Naive B cell (primary cell): ENCODE results near the gene UPF3A. TPM values are rescaled to one million over a fixed set of nuclear protein-coding genes. Genes with fewer than 3 reads are reported as not detected.

Experiments
- ATAC-seq, 2 donors: fragments of 150-1000 bp; cut with Tn5 transposase; 2 replicates each; pipeline ENCODE4 v1.10.0; 2021; ENCODE audit warnings: low read depth in 2 of 2, mild to moderate bottlenecking in 2 of 2, moderate library complexity in 2 of 2
- DNase-seq: peaks from one replicate; pipeline ENCODE4 v3.0.0; 2022
- H3K27ac Mint-ChIP-seq, 6 donors: one replicate each; pipeline ENCODE4 v1.8.0; 2020 to 2022; ENCODE audit warnings: mild to moderate bottlenecking in 6 of 6, mixed read lengths in 6 of 6, moderate library complexity in 5 of 6, inconsistent platforms in 2 of 6
- H3K27me3 Mint-ChIP-seq, 3 donors: one replicate each; pipeline ENCODE4 v1.8.0; 2021 to 2022; ENCODE audit warnings: mixed read lengths in 3 of 3, mild to moderate bottlenecking in 1 of 3
- H3K36me3 Mint-ChIP-seq, 2 donors: one replicate each; pipeline ENCODE4 v1.8.0; 2020 to 2022; ENCODE audit warnings: mixed read lengths in 2 of 2, inconsistent platforms in 1 of 2, mild to moderate bottlenecking in 1 of 2
- H3K4me1 Mint-ChIP-seq, 3 donors: one replicate each; pipeline ENCODE4 v1.8.0; 2020 to 2022; ENCODE audit warnings: mixed read lengths in 3 of 3, inconsistent platforms in 1 of 3, mild to moderate bottlenecking in 1 of 3, moderate library complexity in 1 of 3
- H3K4me3 Mint-ChIP-seq, 8 donors: one replicate each; pipeline ENCODE4 v1.8.0; 2020 to 2022; ENCODE audit warnings: mild to moderate bottlenecking in 8 of 8, mixed read lengths in 8 of 8, moderate library complexity in 8 of 8, inconsistent platforms in 2 of 8
- H3K9me3 Mint-ChIP-seq, 7 donors: one replicate each; pipeline ENCODE4 v1.8.0; 2020 to 2022; ENCODE audit warnings: mixed read lengths in 7 of 7, mild to moderate bottlenecking in 5 of 7, inconsistent platforms in 2 of 7, moderate library complexity in 1 of 7
- polyA plus RNA-seq, 6 donors: library from polyadenylated mRNA; unstranded; fragments of 300-500 nt; fragmentation: Illumina TruSeq; gene quantifications; one replicate each; pipeline ENCODE4 v1.2.3, GENCODE V29; 2021; ENCODE audit warnings: low read depth in 6 of 6

The UPF3A gene
- polyA plus RNA-seq, 6 donors from 2014 or later: 17.0 to 26.8 (median 23.0) TPM

DNA sequence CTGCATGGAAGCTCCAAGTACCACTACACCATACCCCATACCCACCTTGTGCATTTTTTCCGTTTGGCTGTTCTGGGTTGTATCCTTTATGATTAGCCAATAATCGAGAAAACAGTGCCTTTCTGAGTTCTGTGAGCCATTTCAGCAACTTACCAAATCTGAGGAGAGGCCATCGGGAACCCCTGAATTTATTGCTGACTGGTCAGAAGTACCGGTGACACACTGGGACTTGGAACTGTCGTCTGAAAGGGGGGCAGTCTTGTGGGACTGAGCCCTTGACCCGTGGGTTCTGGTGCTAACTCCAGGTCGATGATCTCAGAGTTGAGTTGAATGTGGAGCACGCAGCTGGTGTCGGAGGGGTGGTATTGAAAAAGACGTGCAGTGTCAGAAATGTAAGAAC lies 15.0 kb downstream of the UPF3A start:
- Mint-ChIP-seq H3K4me3 (no peak overlapping the region), H3K36me3 (peaks cover 9 to 30% of the 10 kb centered on the region in 2 donors), H3K9me3 (no peaks in the 10 kb centered on the region), H3K4me1 (peaks cover 0 to 6% (median 5%) of the 10 kb centered on the region in 3 donors), H3K27me3 (no peaks in the 10 kb centered on the region), H3K27ac (no peak overlapping the region)
- ATAC-seq (no peak), DNase-seq (no peak)

DNA sequence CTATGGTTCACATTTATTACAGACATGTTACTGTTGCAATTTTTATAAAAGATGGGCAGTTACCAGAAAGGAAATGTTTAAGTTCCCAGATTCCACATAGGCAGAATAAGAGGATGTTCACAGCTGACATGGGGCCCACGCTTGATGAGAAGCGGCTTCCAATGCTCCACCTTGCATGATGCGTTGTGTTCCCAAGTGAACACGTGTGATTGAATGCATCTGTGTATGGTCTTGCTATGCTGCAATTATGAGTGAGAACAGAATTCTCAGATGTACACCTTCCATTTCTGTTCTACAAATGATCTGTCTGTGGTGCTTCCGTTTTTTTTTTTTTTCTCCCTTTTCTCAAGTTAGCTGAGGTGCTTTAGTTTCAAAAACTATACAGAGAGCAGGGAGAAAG lies 15.5 kb downstream of the UPF3A start:
- no peak overlapping the region for H3K27ac Mint-ChIP-seq

DNA sequence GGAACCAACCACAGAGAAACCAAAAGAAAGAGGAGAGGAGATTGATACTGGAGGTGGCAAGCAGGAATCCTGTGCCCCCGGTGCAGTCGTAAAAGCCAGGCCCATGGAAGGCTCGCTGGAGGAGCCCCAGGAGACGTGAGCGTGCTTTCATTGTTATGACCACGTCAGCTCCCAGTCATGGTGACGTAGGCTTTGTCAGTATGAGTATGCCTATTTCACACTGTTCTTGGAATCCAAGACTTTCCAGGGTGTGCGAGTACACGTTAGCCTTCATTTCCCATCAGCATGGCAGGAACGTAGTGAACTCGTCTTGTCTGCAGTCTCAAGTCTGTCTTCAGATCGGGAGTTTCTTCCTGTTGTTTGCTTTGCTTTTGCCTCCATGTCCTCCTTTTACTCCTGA lies 17.5 kb downstream of the UPF3A start:
- H3K27ac Mint-ChIP-seq: peak overlapping the region in 1 of 6 donors; percentile 72

More for the DNA sequence above, 15.5 kb downstream of the UPF3A start:
- no peak overlapping the region for H3K4me3 Mint-ChIP-seq
- H3K9me3 Mint-ChIP-seq: no peaks in the 10 kb centered on the region
- DNase-seq (no peak), ATAC-seq (no peak)
- H3K27me3 Mint-ChIP-seq: no peaks in the 10 kb centered on the region
- peaks cover 0 to 8% (median 6%) of the 10 kb centered on the region in 3 donors for H3K4me1 Mint-ChIP-seq
- peaks cover 9 to 30% of the 10 kb centered on the region in 2 donors for H3K36me3 Mint-ChIP-seq

DNA sequence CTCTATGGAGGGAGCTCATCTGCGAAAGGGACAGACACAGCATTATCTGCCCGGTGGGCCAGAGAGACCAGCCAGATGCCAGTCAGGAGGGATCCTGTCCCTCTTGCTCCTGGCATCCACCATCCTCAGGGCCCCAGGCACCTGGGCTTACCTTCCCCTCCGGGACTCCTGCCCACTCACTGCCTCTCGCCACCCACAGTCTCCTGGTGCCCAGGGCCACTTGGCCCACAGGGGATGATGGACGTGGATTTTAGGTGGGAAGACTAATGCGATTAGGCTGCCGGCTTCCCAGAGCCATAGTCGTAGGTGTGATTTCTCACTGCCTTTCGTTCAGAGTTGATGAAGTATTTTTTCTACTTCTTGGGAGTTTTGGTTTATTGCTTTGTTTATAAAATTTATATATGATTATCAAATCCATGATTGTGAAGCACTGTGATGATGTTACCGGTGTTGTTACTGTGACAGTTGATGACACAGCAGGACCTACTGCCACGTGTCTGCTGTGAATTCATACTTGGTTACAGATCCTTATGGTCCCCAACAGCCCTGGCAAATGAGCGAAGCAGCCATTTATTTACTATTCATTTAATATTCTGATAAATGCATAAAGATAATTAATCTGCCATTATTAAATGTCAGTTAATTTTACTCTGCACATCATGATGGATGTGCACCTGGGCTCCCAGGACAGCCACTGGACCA lies 18.4 kb downstream of the UPF3A start:
- DNase-seq: no peak
- Mint-ChIP-seq H3K27me3 (no peaks in the 10 kb centered on the region), H3K4me1 (peaks cover 0 to 8% (median 6%) of the 10 kb centered on the region in 3 donors), H3K27ac (peak overlapping the region in 1 of 6 donors; percentile 48), H3K4me3 (no peak overlapping the region), H3K36me3 (peaks cover 9 to 26% of the 10 kb centered on the region in 2 donors), H3K9me3 (no peaks in the 10 kb centered on the region)
- ATAC-seq: no peak

More for the DNA sequence above, 17.5 kb downstream of the UPF3A start:
- no peak for ATAC-seq
- Mint-ChIP-seq H3K9me3 (no peaks in the 10 kb centered on the region), H3K27me3 (no peaks in the 10 kb centered on the region), H3K36me3 (peaks cover 9 to 26% of the 10 kb centered on the region in 2 donors), H3K4me3 (no peak overlapping the region), H3K4me1 (peaks cover 0 to 8% (median 6%) of the 10 kb centered on the region in 3 donors)
- DNase-seq: no peak

DNA sequence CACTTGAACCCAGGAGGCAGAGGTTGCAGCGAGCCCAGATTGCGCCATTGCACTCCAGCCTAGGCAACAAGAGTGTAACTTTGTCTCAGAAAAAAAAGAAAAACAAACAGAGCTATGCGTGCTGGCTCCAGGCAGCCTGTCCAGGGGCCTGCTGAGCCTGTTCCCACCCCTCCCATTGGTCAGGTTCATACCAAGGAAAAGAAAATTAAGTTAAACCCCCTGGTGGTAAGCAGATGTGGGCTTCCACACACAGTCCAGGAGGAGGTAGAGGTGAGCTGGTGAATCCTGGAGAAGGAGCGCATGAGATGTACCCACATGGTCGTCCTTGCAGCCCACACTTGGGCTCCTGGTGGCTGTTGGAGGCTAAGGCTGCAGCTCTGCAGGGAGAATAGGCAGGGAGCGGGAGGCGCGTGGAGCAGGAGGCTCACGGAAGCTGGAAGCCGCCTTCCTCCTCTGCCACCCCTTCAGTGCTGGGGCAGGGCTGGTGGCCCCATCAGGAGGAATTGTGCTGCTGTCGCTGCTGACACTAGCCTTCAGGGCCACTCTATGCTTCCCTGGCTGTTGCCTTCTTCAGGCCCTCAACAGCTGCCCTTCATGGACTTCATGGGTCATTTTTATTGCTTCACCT lies 22.4 kb downstream of the UPF3A start:
- DNase-seq: no peak
- Mint-ChIP-seq H3K4me1 (peaks cover 0 to 3% (median 0%) of the 10 kb centered on the region in 3 donors), H3K4me3 (no peak overlapping the region), H3K36me3 (peaks cover 13 to 17% of the 10 kb centered on the region in 2 donors), H3K27me3 (no peaks in the 10 kb centered on the region), H3K9me3 (no peaks in the 10 kb centered on the region), H3K27ac (peak overlapping the region in 1 of 6 donors; percentile 85)
- ATAC-seq: no peak

DNA sequence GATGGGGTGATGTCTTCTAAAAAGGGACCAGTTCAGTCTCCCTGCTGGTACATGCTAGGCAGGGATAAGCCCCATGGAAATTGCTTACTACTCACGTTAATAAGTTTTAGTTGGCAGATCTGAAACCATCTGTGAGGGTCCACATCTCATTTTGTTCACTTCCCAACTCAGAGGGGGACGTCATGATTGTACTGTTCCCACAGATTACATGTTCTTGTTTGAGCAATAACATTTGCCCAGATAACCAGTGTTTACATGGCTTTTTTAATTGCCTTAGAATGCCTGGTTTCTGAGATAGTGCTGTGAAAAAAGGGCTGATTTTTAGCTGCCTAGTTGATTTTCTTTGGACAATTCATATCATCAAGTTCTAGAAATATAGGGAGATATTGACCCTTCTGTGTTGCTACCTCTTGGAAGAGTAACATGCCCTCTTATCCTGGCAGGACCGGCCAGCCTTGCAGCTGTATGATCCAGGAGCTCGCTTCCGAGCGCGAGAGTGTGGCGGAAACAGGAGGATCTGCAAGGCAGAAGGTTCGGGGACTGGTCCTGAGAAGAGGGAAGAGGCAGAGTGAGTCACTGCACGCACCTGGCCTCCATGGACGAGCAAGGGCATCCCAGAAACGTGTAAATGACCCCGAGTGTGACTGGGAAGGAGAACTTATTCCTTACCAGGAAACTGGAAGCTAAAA lies 23.1 kb downstream of the UPF3A start:
- Mint-ChIP-seq H3K4me3 (peak overlapping the region in 1 of 8 donors; percentile 22), H3K4me1 (peaks cover 0 to 3% (median 0%) of the 10 kb centered on the region in 3 donors), H3K27me3 (no peaks in the 10 kb centered on the region), H3K36me3 (peaks cover 7 to 10% of the 10 kb centered on the region in 2 donors), H3K27ac (no peak overlapping the region), H3K9me3 (no peaks in the 10 kb centered on the region)
- ATAC-seq: no peak
- no peak for DNase-seq

DNA sequence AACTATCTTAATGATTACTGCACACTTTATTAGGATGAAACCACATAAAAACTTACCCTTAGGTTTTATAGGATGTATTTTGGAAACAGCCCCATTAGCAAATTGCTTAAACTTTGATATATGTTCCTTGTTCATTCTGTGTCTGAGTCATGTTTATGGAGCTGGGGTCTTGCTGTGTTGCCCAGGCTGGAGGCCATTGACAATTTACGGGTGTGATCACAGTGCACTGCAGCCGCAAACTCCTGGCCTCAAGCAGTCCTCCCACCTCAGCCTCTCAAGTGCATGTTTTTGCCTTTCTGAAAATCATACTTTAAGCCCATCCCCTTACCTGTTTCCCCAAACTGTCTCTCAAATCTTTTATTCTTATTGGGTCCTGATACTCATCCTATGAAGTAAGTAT lies 27.7 kb downstream of the UPF3A start:
- peaks cover 0 to 7% of the 10 kb centered on the region in 2 donors for H3K36me3 Mint-ChIP-seq
- H3K9me3 Mint-ChIP-seq: no peaks in the 10 kb centered on the region
- peak overlapping the region in 1 of 8 donors; percentile 12 for H3K4me3 Mint-ChIP-seq
- H3K27ac Mint-ChIP-seq: peak overlapping the region in 2 of 6 donors; percentile 19 to 52
- H3K4me1 Mint-ChIP-seq: peaks cover 12 to 14% (median 13%) of the 10 kb centered on the region in 3 donors
- ATAC-seq (no peak), DNase-seq (no peak)
- no peaks in the 10 kb centered on the region for H3K27me3 Mint-ChIP-seq

DNA sequence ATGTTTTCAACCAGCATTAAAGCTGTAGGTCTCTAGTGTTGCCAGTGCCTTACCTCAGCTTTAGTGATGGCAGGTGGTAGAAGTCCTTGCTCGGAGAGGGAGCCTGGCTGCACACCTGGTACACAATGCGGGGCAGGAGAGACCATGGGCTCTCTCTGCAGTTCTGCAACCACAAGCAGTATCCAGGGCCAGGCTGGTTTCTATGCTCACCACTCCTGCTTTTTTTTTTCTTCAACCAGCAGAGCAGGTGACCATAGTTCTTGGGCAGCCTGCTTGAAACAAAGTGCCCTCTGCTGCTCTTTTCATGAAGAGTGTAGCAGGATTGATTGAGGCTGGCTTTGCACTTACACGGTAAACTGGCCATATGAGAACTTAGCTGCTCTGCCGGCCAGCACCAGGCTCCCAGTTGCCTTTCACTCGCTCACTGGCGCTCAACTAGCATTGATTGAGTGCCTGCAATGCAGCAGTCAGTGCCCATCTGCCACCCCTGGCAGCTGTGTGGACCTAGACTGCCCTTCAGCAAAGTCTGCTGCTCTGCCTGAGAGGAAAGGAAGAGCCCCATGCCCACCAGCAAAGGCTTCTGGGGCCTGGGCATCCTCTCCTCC lies 28.5 kb downstream of the UPF3A start:
- peak overlapping the region in 1 of 6 donors; percentile 44 for H3K27ac Mint-ChIP-seq
- H3K4me1 Mint-ChIP-seq: peaks cover 15 to 16% (median 15%) of the 10 kb centered on the region in 3 donors
- no peak for ATAC-seq
- H3K9me3 Mint-ChIP-seq: no peaks in the 10 kb centered on the region
- H3K36me3 Mint-ChIP-seq: peaks cover 0 to 7% of the 10 kb centered on the region in 2 donors
- DNase-seq: no peak
- no peak overlapping the region for H3K4me3 Mint-ChIP-seq
- no peaks in the 10 kb centered on the region for H3K27me3 Mint-ChIP-seq

DNA sequence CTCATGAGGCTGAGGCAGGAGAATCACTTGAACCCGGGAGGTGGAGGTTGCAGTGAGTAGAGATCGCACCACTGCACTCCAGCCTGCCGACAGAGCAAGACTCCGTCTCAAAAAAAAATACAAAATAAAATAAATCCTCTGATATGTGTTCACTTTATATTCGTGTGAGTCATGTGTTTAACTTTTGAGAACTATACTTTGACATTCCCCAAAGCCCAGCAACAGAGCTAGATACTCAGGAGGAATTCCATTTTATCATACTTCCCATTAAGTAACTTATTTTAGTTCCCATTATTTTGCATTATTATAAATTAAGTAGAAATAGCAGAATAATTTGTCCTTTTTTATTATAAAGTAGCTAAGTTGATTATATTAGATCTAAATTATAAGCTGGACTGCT lies 29.6 kb downstream of the UPF3A start:
- peaks cover 23 to 26% (median 23%) of the 10 kb centered on the region in 3 donors for H3K4me1 Mint-ChIP-seq
- H3K4me3 Mint-ChIP-seq: no peak overlapping the region
- no peaks in the 10 kb centered on the region for H3K9me3 Mint-ChIP-seq
- ATAC-seq: no peak
- no peak for DNase-seq
- H3K27ac Mint-ChIP-seq: no peak overlapping the region
- no peaks in the 10 kb centered on the region for H3K27me3 Mint-ChIP-seq
- H3K36me3 Mint-ChIP-seq: peaks cover 0 to 7% of the 10 kb centered on the region in 2 donors

DNA sequence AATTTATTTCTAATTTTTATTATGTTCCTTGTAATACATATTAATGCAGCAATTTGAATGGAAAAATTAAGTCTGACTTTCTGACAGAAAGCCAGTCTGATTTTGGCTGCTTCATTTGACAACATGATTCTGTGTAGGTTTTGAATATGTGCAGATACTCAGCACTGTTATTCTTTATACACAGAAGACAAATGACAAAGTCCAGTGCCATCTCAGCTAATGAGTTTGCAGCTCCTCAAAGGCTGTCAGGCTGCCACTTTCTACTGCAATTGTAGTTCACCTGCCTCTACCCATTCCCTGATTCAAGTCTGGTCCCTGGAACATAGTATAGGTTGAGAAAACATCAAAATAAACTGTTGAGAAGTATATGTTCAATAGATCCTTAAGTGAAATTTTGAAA lies 30.0 kb downstream of the UPF3A start:
- Mint-ChIP-seq H3K9me3 (no peaks in the 10 kb centered on the region), H3K4me3 (no peak overlapping the region), H3K27me3 (no peaks in the 10 kb centered on the region), H3K27ac (no peak overlapping the region), H3K4me1 (peaks cover 23 to 26% (median 23%) of the 10 kb centered on the region in 3 donors), H3K36me3 (peaks cover 0 to 7% of the 10 kb centered on the region in 2 donors)
- DNase-seq: no peak
- no peak for ATAC-seq

DNA sequence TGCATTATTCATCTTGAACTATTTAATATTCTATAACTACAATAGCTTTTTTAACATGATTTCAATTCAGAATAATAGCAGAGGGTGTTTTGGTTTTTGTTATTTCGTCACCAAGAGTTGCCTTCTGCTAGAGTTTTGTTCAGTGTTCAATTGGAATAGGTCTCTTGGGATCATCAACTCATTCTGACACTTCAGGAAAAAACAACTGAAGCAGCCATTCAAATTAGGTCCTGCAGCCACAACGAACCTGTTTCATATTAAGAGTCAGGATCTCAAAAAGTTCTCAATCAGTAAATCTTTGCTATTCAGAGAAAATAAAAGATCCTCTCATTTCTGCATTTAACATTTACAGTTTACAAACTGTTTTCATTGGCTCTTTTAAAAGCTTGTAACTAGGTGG lies 30.5 kb downstream of the UPF3A start:
- peaks cover 0 to 3% of the 10 kb centered on the region in 2 donors for H3K36me3 Mint-ChIP-seq
- no peaks in the 10 kb centered on the region for H3K27me3 Mint-ChIP-seq
- H3K27ac Mint-ChIP-seq: no peak overlapping the region
- no peaks in the 10 kb centered on the region for H3K9me3 Mint-ChIP-seq
- ATAC-seq (no peak), DNase-seq (no peak)
- H3K4me1 Mint-ChIP-seq: peaks cover 23 to 27% (median 23%) of the 10 kb centered on the region in 3 donors
- no peak overlapping the region for H3K4me3 Mint-ChIP-seq

DNA sequence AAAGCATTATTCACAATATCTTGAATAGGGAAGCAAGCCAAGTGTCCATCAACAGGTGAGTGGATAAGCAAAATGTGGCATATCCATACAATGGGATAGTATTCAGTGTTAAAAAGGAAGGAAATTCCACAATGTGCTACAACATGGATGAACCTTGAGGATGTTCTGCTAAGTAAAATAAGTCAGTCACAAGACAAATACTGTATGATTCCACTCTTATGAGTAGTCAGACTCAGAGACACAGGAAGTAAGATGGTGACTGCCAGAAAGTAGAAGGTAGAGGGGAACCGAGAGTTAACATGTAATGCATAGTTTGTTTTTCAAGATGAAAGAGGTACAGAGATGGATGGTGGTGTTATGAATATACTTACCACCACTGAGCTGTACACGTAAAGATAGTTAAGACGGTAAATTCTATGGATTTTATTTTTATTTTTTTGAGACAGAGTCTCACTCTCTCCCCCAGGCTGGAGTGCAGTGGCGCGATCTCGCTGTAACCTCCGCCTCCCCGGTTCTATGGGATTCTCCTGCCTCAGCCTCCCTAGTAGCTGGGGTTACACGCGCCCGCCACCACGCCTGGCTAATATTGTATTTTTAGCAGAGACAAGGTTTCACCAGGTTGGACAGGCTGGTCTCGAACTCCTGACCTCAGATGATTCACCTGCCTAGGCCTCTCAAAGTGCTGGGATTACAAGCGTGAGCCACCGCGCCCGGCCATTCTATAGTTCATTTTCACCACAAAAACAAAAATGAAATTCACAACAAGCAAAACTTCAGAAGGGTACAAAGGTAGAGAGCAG lies 31.9 kb downstream of the UPF3A start:
- Mint-ChIP-seq H3K4me3 (peak overlapping the region; percentile 81 to 95 (median 90)), H3K4me1 (peaks cover 23 to 34% (median 31%) of the 10 kb centered on the region in 3 donors), H3K27ac (peak overlapping the region; percentile 70 to 94 (median 92)), H3K36me3 (no peaks in the 10 kb centered on the region), H3K27me3 (no peaks in the 10 kb centered on the region), H3K9me3 (no peaks in the 10 kb centered on the region)
- DNase-seq: no peak
- ATAC-seq: no peak
